OCI-LY7 (cell line): ENCODE results near the gene OR1I1. TPM values are rescaled to one million over a fixed set of nuclear protein-coding genes. Genes with fewer than 3 reads are reported as not detected.

Experiments
- BruUV-seq: library from RNA; stranded (reverse); fragments of 400-500 nt; replicated peaks from 2 replicates; lab custom pipeline; 2021; lab: Mats Ljungman, UMichigan
- CTCF ChIA-PET: fragments of 300-600 bp; sonication (Branson Sonifier 250); formaldehyde crosslinking; loops from one replicate; lab custom pipeline; 2022; ENCODE audit warnings: antibody characterized with exemption; ENCODE audit not compliant: unreplicated experiment; lab: Charles Lee
- POLR2A ChIA-PET: fragments of 300-600 bp; sonication (Branson Sonifier 250); formaldehyde crosslinking; loops from one replicate; lab custom pipeline; 2022; ENCODE audit warnings: antibody characterized with exemption; lab: Charles Lee
- DNase-seq: peaks from one replicate; pipeline ENCODE4 v3.0.0-alpha.2; 2015; ENCODE audit warnings: low spot score
- H2AFZ ChIP-seq: fragments of 200-600 bp; sonication (generic), shearing (Covaris generic); 2 replicates; pipeline ENCODE4 v1.6.1; 2014; ENCODE audit warnings: mild to moderate bottlenecking, antibody characterized with exemption, low read length, moderate library complexity
- H3K27ac ChIP-seq: fragments of 200-600 bp; sonication (generic); 2 replicates; pipeline ENCODE4 v1.5.1; 2014; ENCODE audit warnings: mixed run types, low read depth, mild to moderate bottlenecking, moderate library complexity, low read length, inconsistent platforms; ENCODE audit not compliant: poor library complexity, severe bottlenecking
- H3K36me3 ChIP-seq: fragments of 200-600 bp; sonication (generic); 2 replicates; pipeline ENCODE4 v1.6.1; 2014; ENCODE audit warnings: mild to moderate bottlenecking, antibody characterized with exemption, low read length, moderate library complexity, mixed read lengths; ENCODE audit not compliant: insufficient read depth
- H3K4me1 ChIP-seq: fragments of 200-600 bp; sonication (generic); 2 replicates; pipeline ENCODE4 v1.5.1; 2014; ENCODE audit warnings: mild to moderate bottlenecking, low read length; ENCODE audit not compliant: insufficient read depth, poor library complexity, severe bottlenecking
- H3K4me2 ChIP-seq: fragments of 200-600 bp; sonication (generic); 2 replicates; pipeline ENCODE4 v1.6.1; 2014; ENCODE audit warnings: mild to moderate bottlenecking, low read length
- H3K4me3 ChIP-seq: fragments of 200-600 bp; sonication (generic); 2 replicates; pipeline ENCODE4 v1.5.1; 2014; ENCODE audit warnings: mild to moderate bottlenecking, low read depth, low read length; ENCODE audit not compliant: poor library complexity, severe bottlenecking
- H3K79me2 ChIP-seq: fragments of 200-600 bp; sonication (generic); 2 replicates; pipeline ENCODE4 v1.6.1; 2016; ENCODE audit warnings: low read depth, mild to moderate bottlenecking, low read length, moderate library complexity, mixed read lengths; ENCODE audit not compliant: insufficient read depth
- H3K9me2 ChIP-seq: fragments of 200-600 bp; sonication (generic); 2 replicates; pipeline ENCODE4 v1.6.1; 2016; ENCODE audit warnings: mild to moderate bottlenecking, low read length, mixed read lengths; ENCODE audit not compliant: insufficient read depth
- H3K9me3 ChIP-seq: fragments of 200-600 bp; sonication (generic); 2 replicates; pipeline ENCODE4 v1.6.1; 2014; ENCODE audit warnings: mild to moderate bottlenecking, mixed run types, low read length, mixed read lengths
- H4K20me1 ChIP-seq: fragments of 200-600 bp; sonication (generic); 2 replicates; pipeline ENCODE4 v1.6.1; 2014; ENCODE audit warnings: mild to moderate bottlenecking, antibody characterized with exemption, low read length, moderate library complexity, mixed read lengths; ENCODE audit not compliant: insufficient read depth
- EZH2phosphoT487 ChIP-seq: fragments of 200-600 bp; sonication (generic); IDR thresholded peaks from 2 replicates; pipeline ENCODE4 v1.6.1; 2018; ENCODE audit warnings: low read depth, borderline replicate concordance, mild to moderate bottlenecking, mixed run types, antibody characterized with exemption, low read length, moderate library complexity, mixed read lengths
- intact Hi-C: fragments of 100-400 bp; cut with micrococcal nuclease; formaldehyde crosslinking; loops from one replicate; pipeline ENCODE4 v1.10.0; 2022; ENCODE audit not compliant: unreplicated experiment
- total RNA-seq, 2 experiments: library from RNA; depleted of rRNA in 1 of 2; stranded (reverse); fragments of >200 nt in 1 of 2; shearing (Covaris generic) in 1 of 2; gene quantifications; 2 replicates each; pipeline ENCODE4 v1.2.3, GENCODE V29; 2014 to 2022
- TF ChIP-seq, protein P1 (sequence below): fragments of 200-600 bp; sonication (generic); conservative IDR thresholded peaks from 2 replicates; pipeline ENCODE4 v1.5.1; 2014; ENCODE audit warnings: mild to moderate bottlenecking, antibody characterized with exemption, low read length, moderate library complexity, mixed read lengths

OR1I1 gene
- total RNA-seq, 2 experiments from 2014 or later = not detected

DNA sequence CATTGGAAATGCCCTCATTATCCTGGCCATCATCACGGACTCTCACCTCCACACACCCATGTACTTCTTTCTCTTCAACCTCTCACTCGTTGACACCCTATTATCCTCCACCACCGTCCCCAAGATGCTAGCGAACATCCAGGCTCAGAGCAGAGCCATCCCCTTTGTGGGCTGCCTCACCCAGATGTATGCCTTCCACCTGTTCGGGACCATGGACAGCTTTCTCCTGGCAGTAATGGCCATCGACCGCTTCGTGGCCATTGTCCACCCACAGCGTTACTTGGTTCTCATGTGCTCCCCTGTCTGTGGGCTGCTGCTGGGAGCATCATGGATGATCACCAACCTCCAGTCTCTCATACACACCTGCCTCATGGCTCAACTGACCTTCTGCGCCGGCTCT lies 5.2 kb downstream of the OR1I1 start:
- POLR2A ChIA-PET = no interaction called here
- CTCF ChIA-PET = no interaction called here

DNA sequence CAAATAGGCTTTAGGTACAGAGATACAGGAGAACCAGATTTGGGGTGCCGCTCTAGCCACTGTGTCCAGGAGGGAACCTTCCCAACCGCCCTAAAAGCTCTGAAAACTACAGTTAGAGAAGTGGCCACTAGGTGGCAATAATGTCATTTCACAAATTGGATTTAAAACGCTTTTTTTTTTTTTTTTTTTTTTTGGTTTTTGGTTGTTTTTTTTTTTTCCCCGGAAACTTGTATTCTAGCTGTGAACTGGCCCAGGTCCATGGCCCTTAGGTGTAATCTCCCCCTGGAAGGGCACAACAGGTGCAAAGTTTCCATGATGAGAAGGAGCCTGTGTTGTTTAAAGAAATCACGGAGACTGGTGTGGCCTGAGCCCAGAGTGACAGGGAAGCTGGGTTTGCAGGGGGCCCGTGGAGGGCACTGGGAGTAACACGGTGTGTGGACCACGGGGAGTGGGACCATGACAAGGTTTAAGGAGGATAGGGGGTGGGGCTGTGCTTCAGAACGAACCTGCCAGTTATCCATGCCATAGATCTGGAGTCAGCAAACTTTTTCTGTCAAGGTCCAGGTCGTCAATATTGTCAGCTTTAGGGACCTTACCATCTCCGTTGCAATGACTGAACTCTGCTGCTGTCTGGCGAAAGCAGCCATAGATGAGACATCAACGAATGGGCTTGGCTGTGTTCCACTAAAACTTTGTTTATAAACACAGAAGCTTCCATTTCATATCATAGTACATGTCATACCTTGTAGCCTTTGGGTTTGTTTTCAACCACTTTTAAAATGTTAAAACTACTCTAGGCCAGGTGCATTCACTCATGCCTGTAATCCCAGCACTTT lies 10.1 kb downstream of the OR1I1 start:
- peaks cover 8% of the 10 kb centered on the region for H3K4me1 ChIP-seq
- H3K4me3 ChIP-seq = no peak overlapping the region
- POLR2A ChIA-PET = interaction anchor here (0.5 to 0.9 kb wide), 4 partner anchors 55 to 462 kb away, joined by 3 to 5 read pairs (median 4); no protein-coding TSS in a partner anchor
- H2AFZ ChIP-seq = peak overlapping the region; percentile 79; the same call in 1 of the 2 replicates
- no peaks in the 10 kb centered on the region for H3K79me2 ChIP-seq
- H3K36me3 ChIP-seq = no peaks in the 10 kb centered on the region
- H4K20me1 ChIP-seq = no peaks in the 10 kb centered on the region
- no TSS peak for BruUV-seq
- intact Hi-C loops = loop anchor here (1.0 kb wide), 2 partner anchors 58 to 464 kb away; no protein-coding TSS in a partner anchor
- TF ChIP-seq, protein P1, sequence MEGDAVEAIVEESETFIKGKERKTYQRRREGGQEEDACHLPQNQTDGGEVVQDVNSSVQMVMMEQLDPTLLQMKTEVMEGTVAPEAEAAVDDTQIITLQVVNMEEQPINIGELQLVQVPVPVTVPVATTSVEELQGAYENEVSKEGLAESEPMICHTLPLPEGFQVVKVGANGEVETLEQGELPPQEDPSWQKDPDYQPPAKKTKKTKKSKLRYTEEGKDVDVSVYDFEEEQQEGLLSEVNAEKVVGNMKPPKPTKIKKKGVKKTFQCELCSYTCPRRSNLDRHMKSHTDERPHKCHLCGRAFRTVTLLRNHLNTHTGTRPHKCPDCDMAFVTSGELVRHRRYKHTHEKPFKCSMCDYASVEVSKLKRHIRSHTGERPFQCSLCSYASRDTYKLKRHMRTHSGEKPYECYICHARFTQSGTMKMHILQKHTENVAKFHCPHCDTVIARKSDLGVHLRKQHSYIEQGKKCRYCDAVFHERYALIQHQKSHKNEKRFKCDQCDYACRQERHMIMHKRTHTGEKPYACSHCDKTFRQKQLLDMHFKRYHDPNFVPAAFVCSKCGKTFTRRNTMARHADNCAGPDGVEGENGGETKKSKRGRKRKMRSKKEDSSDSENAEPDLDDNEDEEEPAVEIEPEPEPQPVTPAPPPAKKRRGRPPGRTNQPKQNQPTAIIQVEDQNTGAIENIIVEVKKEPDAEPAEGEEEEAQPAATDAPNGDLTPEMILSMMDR = peak; percentile 83
- no peak for TF ChIP-seq EZH2phosphoT487
- no peaks in the 10 kb centered on the region for H3K9me2 ChIP-seq
- H3K9me3 ChIP-seq = no peaks in the 10 kb centered on the region
- DNase-seq = peak; percentile 85
- peak overlapping the region; percentile 51; the same call in 1 of the 2 replicates for H3K4me2 ChIP-seq
- no peak overlapping the region for H3K27ac ChIP-seq
- CTCF ChIA-PET = interaction anchor here (1.1 kb wide), 1 partner anchor 9 kb away, joined by 5 read pairs; no protein-coding TSS in a partner anchor

More for the DNA sequence above, 5.2 kb downstream of the OR1I1 start:
- Histone ChIP-seq H4K20me1 (no peaks in the 10 kb centered on the region), H3K4me3 (no peak overlapping the region), H3K27ac (no peak overlapping the region), H3K9me3 (no peaks in the 10 kb centered on the region), H3K4me1 (peaks cover 3% of the 10 kb centered on the region), H3K4me2 (no peak overlapping the region), H2AFZ (no peak overlapping the region), H3K36me3 (no peaks in the 10 kb centered on the region), H3K79me2 (no peaks in the 10 kb centered on the region), H3K9me2 (no peaks in the 10 kb centered on the region)
- BruUV-seq = no TSS peak
- no peak for DNase-seq
- intact Hi-C loops = no loop called here
- TF ChIP-seq EZH2phosphoT487 = no peak
- TF ChIP-seq, protein P1 = no peak

DNA sequence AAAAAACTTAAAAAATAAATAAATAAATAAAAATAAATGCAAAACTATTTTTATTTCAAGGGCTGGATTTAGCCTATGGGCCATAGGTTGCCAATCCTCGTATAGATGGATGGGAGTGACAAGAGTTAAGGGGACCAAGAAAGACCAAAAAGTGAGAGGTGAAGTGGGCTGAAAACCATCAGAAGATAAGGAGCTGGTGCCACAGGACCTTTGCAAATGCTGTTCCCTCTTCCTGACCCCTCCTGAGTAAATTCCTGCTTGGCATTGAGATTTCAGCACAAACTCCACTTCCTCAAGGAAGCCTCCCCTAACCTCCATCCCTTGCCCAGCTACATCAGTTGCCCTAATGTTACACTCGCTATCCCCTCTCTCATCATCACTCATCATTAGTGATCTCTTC lies 11.0 kb downstream of the OR1I1 start:
- TF ChIP-seq, protein P1 = no peak
- TF ChIP-seq EZH2phosphoT487 = no peak
- DNase-seq = no peak
- Histone ChIP-seq H3K4me1 (peaks cover 8% of the 10 kb centered on the region), H4K20me1 (no peaks in the 10 kb centered on the region), H3K9me3 (no peaks in the 10 kb centered on the region), H3K4me2 (no peak overlapping the region), H3K36me3 (no peaks in the 10 kb centered on the region), H3K9me2 (no peaks in the 10 kb centered on the region), H3K27ac (no peak overlapping the region), H2AFZ (no peak overlapping the region), H3K4me3 (no peak overlapping the region), H3K79me2 (no peaks in the 10 kb centered on the region)
- ChIA-PET CTCF (interaction anchor here (1.1 kb wide), 1 partner anchor 9 kb away, joined by 5 read pairs; no protein-coding TSS in a partner anchor), POLR2A (interaction anchor here (0.6 to 0.9 kb wide), 2 partner anchors 66 to 462 kb away, joined by 3 to 4 read pairs; no protein-coding TSS in a partner anchor)
- no TSS peak for BruUV-seq
- intact Hi-C loops = no loop called here
